ENCODE measurements around the gene ZBTB32. TPM values are rescaled to one million over a fixed set of nuclear protein-coding genes. Genes with fewer than 3 reads are reported as not detected.
A peak's percentile ranks its signal among the peaks of the same experiment; 100 is the strongest.

Gene ZBTB32
- total RNA-seq, 1 experiment from 2014 or later, result not detected

- DNase-seq (ENCODE audit: low read depth), result no peak
Measured at GRCh38 chr19:35734273-35734672, 29.9 kb downstream of the ZBTB32 start.

GRCh38 chr19:35734889-35735288, 30.5 kb downstream of the ZBTB32 start:
- DNase-seq (ENCODE audit: low read depth), result no peak

GRCh38 chr19:35736913-35737886, 32.8 kb downstream of the ZBTB32 start:
- no peak for DNase-seq (ENCODE audit: low read depth)

GRCh38 chr19:35738021-35738886, 33.9 kb downstream of the ZBTB32 start:
- DNase-seq (ENCODE audit: low read depth), result no peak

- no peak for DNase-seq (ENCODE audit: low read depth)
Measured at GRCh38 chr19:35738887-35739229, 34.5 kb downstream of the ZBTB32 start.

- DNase-seq (ENCODE audit: low read depth), result no peak
Measured at GRCh38 chr19:35739275-35740107, 35.1 kb downstream of the ZBTB32 start.

GRCh38 chr19:35740108-35740422, 35.7 kb downstream of the ZBTB32 start:
- DNase-seq (ENCODE audit: low read depth), result no peak

GRCh38 chr19:35740423-35741202, 36.3 kb downstream of the ZBTB32 start:
- DNase-seq (ENCODE audit: low read depth), result peak; percentile 93

- DNase-seq (ENCODE audit: low read depth), result no peak
Measured at GRCh38 chr19:35741203-35741515, 36.8 kb downstream of the ZBTB32 start.

GRCh38 chr19:35742121-35742724, 37.9 kb downstream of the ZBTB32 start, which contains the start of gene IGFLR1:
IGFLR1 (minus strand) TSS chr19:35742452; CDS start chr19:35741180, 1,272 bp downstream.
- no peak for DNase-seq (ENCODE audit: low read depth)

- no peak for DNase-seq (ENCODE audit: low read depth)
Measured at GRCh38 chr19:35743640-35744429, 39.5 kb downstream of the ZBTB32 start.

- DNase-seq (ENCODE audit: low read depth), result peak; percentile 91
Measured at GRCh38 chr19:35744430-35745327, 40.3 kb downstream of the ZBTB32 start.

- peak; percentile 99 for DNase-seq (ENCODE audit: low read depth)
Measured at GRCh38 chr19:35745328-35746086, 41.1 kb downstream of the ZBTB32 start, which contains the start of the genes PSENEN and U2AF1L4. PSENEN (plus strand) TSS chr19:35745651; CDS start chr19:35745931, 280 bp downstream. U2AF1L4 (minus strand) TSS chr19:35745418; CDS start chr19:35745391, 27 bp downstream.

GRCh38 chr19:35746087-35746462, 41.7 kb downstream of the ZBTB32 start:
- no peak for DNase-seq (ENCODE audit: low read depth)

GRCh38 chr19:35746531-35746930, 42.2 kb downstream of the ZBTB32 start:
- no peak for DNase-seq (ENCODE audit: low read depth)

- peak; percentile 99 for DNase-seq (ENCODE audit: low read depth)
Measured at GRCh38 chr19:35748106-35749020, 44.0 kb downstream of the ZBTB32 start, which contains the start of gene LIN37. LIN37 (plus strand) TSS chr19:35748576; CDS start chr19:35748725, 149 bp downstream.
